Lung (tissue), 12 donors: ENCODE data around the gene RARA. TPM values are rescaled to one million over a fixed set of nuclear protein-coding genes. Genes with fewer than 3 reads are reported as not detected.

Experiments used
- ATAC-seq: fragments of 200-7000 bp; cut with Tn5 transposase; one replicate; pipeline ENCODE4 v1.9.1; 2020; ENCODE audit warnings: moderate number of reproducible peaks; ENCODE audit not compliant: insufficient read depth, low FRiP score
- DNase-seq, 3 donors: peaks; one replicate each; pipeline ENCODE4 v3.0.0-alpha.2; 2013 to 2017
- H3K27ac ChIP-seq, 2 donors: one replicate each; pipeline ENCODE4 v1.5.1; 2013; ENCODE audit warnings: mild to moderate bottlenecking in 2 of 2, moderate library complexity in 2 of 2, control low read depth in 1 of 2, inconsistent platforms in 1 of 2, low read depth in 1 of 2, low read length in 1 of 2
- H3K27me3 ChIP-seq, 3 donors: one replicate each; pipeline ENCODE4 v1.5.1; 2013; ENCODE audit warnings: low read length in 2 of 3; ENCODE audit not compliant: control insufficient read depth in 3 of 3, insufficient read depth in 3 of 3
- H3K36me3 ChIP-seq, 4 donors: one replicate each; pipeline ENCODE4 v1.5.1; 2013; ENCODE audit warnings: low read length in 4 of 4, mild to moderate bottlenecking in 1 of 4, moderate library complexity in 1 of 4; ENCODE audit not compliant: control insufficient read depth in 4 of 4, insufficient read depth in 4 of 4
- H3K4me1 ChIP-seq, 5 donors: one replicate each; pipeline ENCODE4 v1.5.1; 2013; ENCODE audit warnings: low read length in 5 of 5, mild to moderate bottlenecking in 2 of 5, moderate library complexity in 1 of 5; ENCODE audit not compliant: control insufficient read depth in 5 of 5, insufficient read depth in 5 of 5
- H3K4me3 ChIP-seq: one replicate; pipeline ENCODE4 v1.5.1; 2013; ENCODE audit warnings: mild to moderate bottlenecking, control low read depth, moderate library complexity
- H3K9ac ChIP-seq, 2 donors: one replicate each; pipeline ENCODE4 v1.5.1; 2013; ENCODE audit warnings: low read length in 2 of 2, control low read depth in 1 of 2; ENCODE audit not compliant: insufficient read depth in 1 of 2
- H3K9me3 ChIP-seq, 4 donors: one replicate each; pipeline ENCODE4 v1.5.1; 2013; ENCODE audit warnings: low read length in 3 of 4, mild to moderate bottlenecking in 1 of 4, moderate library complexity in 1 of 4; ENCODE audit not compliant: control insufficient read depth in 4 of 4, insufficient read depth in 3 of 4
- WGBS, 2 donors: extraction: QIAGEN DNeasy Blood & Tissue Kit; methylation state at CpG; one replicate each; pipeline ENCODE4 v1.1.7; 2013; 5-methylcytosine and 5-hydroxymethylcytosine counted together
- polyA plus RNA-seq, 2 donors: library from polyadenylated mRNA; stranded (reverse); fragments of 200-250 nt; gene quantifications; one replicate each; pipeline ENCODE4 v1.2.1, GENCODE V29; 2013
- total RNA-seq, 2 donors: library from RNA; depleted of rRNA in 1 of 2; stranded (reverse); fragments of >200 nt in 1 of 2; gene quantifications; one replicate each; pipeline ENCODE4 v1.2.1, GENCODE V29; 2014 to 2021
- TF ChIP-seq, protein P1 (sequence below): IDR thresholded peaks from 2 replicates; pipeline ENCODE4 v1.5.1; 2012; ENCODE audit warnings: mild to moderate bottlenecking; ENCODE audit errors: control extremely low read depth, extremely low read depth
- donor health status: control.
- donor health status: control.
- donor health status: Bipolar disorder and iron deficiency.
- donor health status: healthy.
- donor health status: DM: yes; HTN: yes; CAD: no.

RARA gene
- total and polyA plus RNA-seq, 4 donors, result 36.4 to 75.3 (median 50.8) TPM

DNA sequence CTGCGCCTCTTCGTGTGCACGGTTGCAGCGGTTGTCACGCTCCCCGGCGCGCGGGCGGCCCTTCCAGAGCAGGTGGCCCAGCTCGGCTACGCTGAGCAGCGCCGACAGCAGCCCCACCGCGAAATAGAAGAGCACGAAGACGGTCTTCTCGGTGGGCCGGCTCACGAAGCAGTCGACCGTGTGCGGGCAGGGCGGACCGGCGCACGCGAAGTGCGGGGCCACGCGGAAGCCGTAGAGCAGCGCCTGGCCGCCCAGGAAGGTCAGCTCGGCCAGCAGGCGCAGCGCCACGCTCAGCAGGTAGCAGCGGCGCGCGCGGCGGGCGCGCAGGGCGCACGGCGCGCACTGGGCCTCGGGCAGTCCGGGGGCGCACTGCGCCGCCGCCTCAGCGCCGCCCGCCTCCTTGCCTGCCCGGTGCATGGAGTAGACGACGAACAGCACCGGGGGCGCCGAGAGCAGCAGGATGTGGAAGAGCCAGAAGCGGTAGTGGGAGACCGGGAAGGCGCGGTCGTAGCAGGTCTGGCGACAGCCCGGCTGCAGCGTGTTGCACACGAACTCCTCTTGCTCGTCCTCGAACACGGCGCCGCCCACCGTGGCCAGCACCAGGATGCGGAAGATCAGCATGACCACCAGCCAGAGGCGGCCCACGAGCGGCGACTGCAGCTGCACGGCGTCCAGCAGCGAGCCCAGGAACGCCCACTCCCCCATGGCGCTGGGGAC lies 54.3 kb downstream of the RARA start:
- DNase-seq (peak in 1 of 3 donors; percentile 36), ATAC-seq (no peak)
- H3K4me3 ChIP-seq, result peak overlapping the region; percentile 55
- H3K9me3 ChIP-seq, result peaks cover 0 to 1% (median 0%) of the 10 kb centered on the region in 4 donors
- peaks cover 0 to 29% (median 18%) of the 10 kb centered on the region in 3 donors for H3K27me3 ChIP-seq
- no peaks in the 10 kb centered on the region for H3K36me3 ChIP-seq
- peak overlapping the region in 1 of 2 donors; percentile 21 for H3K27ac ChIP-seq
- WGBS, 2 donors, result 2 to 6% methylated on average over 76 to 91 of the region's 91 CpGs
- no peak overlapping the region for H3K9ac ChIP-seq
- H3K4me1 ChIP-seq, result peaks cover 0 to 13% (median 0%) of the 10 kb centered on the region in 5 donors
- TF ChIP-seq, protein P1, sequence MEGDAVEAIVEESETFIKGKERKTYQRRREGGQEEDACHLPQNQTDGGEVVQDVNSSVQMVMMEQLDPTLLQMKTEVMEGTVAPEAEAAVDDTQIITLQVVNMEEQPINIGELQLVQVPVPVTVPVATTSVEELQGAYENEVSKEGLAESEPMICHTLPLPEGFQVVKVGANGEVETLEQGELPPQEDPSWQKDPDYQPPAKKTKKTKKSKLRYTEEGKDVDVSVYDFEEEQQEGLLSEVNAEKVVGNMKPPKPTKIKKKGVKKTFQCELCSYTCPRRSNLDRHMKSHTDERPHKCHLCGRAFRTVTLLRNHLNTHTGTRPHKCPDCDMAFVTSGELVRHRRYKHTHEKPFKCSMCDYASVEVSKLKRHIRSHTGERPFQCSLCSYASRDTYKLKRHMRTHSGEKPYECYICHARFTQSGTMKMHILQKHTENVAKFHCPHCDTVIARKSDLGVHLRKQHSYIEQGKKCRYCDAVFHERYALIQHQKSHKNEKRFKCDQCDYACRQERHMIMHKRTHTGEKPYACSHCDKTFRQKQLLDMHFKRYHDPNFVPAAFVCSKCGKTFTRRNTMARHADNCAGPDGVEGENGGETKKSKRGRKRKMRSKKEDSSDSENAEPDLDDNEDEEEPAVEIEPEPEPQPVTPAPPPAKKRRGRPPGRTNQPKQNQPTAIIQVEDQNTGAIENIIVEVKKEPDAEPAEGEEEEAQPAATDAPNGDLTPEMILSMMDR, result no peak

- H3K27ac ChIP-seq, result peak within 1 kb of the TSS in 1 of 2 donors; percentile 17
- peaks cover 0 to 1% (median 0%) of the 10 kb centered on the region in 4 donors for H3K9me3 ChIP-seq
- H3K36me3 ChIP-seq, result no peaks in the 10 kb centered on the region
- H3K4me1 ChIP-seq, result peaks cover 0 to 10% (median 0%) of the 10 kb centered on the region in 5 donors
- TF ChIP-seq, protein P1, result no peak
- 56 to 76% methylated on average over 22 of the region's 22 CpGs for WGBS, 2 donors
- no peak within 1 kb of the TSS for H3K9ac ChIP-seq
- H3K27me3 ChIP-seq, result peaks cover 0 to 29% (median 18%) of the 10 kb centered on the region in 3 donors
- no peak for ATAC-seq
- H3K4me3 ChIP-seq, result peak within 1 kb of the TSS; percentile 55
- peak in 2 of 3 donors; percentile 25 to 38 for DNase-seq
Measured at GRCh38 chr17:40364121-40364861, 55.3 kb downstream of the RARA start, which contains the start of gene GJD3. TSS of gene GJD3 (minus strand) at chr17:40364737. CDS start at chr17:40363815, 922 bp downstream.

- Histone ChIP-seq H3K36me3 (no peaks in the 10 kb centered on the region), H3K9me3 (peaks cover 0 to 1% (median 0%) of the 10 kb centered on the region in 4 donors), H3K9ac (no peak overlapping the region), H3K27ac (no peak overlapping the region), H3K27me3 (peaks cover 0 to 29% (median 18%) of the 10 kb centered on the region in 3 donors), H3K4me1 (peaks cover 0 to 10% (median 0%) of the 10 kb centered on the region in 5 donors), H3K4me3 (no peak overlapping the region)
- TF ChIP-seq, protein P1, result no peak
- DNase-seq, result no peak
- WGBS, 2 donors, result 88 to 91% methylated on average over 9 of the region's 9 CpGs
- no peak for ATAC-seq
Measured at GRCh38 chr17:40364906-40365305, 55.9 kb downstream of the RARA start.
